Neural crest cell (in vitro differentiated cells): ENCODE results near the gene ASCC3. TPM values are rescaled to one million over a fixed set of nuclear protein-coding genes. Genes with fewer than 3 reads are reported as not detected.

ENCODE experiments used
- DNase-seq: peaks from one replicate; pipeline ENCODE4 v3.0.0; 2021; ENCODE audit warnings: low read depth, mixed read lengths, low spot score
- H3K27ac Mint-ChIP-seq: one replicate; pipeline ENCODE4 v1.8.0; 2021; ENCODE audit warnings: mild to moderate bottlenecking, mixed read lengths; ENCODE audit not compliant: unreplicated experiment
- H3K27me3 Mint-ChIP-seq: 2 replicates; pipeline ENCODE4 v1.8.0; 2021; ENCODE audit warnings: low read depth, mild to moderate bottlenecking, mixed read lengths
- H3K36me3 Mint-ChIP-seq: 2 replicates; pipeline ENCODE4 v1.8.0; 2021; ENCODE audit warnings: low read depth, mild to moderate bottlenecking, mixed read lengths
- H3K4me1 Mint-ChIP-seq: 2 replicates; pipeline ENCODE4 v1.8.0; 2021; ENCODE audit warnings: mixed read lengths
- H3K4me3 Mint-ChIP-seq: one replicate; pipeline ENCODE4 v1.8.0; 2021; ENCODE audit warnings: mild to moderate bottlenecking, mixed read lengths
- H3K9me3 Mint-ChIP-seq: 2 replicates; pipeline ENCODE4 v1.8.0; 2021; ENCODE audit warnings: mixed read lengths
- CTCF ChIP-seq: fragments of 200-600 bp; sonication (generic); conservative IDR thresholded peaks from 2 replicates; pipeline ENCODE4 v1.5.0; 2021; ENCODE audit warnings: antibody characterized with exemption, mild to moderate bottlenecking
- total RNA-seq: library from RNA; stranded (reverse); gene quantifications from 2 replicates; pipeline ENCODE4 v1.2.1, GENCODE V29; 2021

Gene ASCC3
- total RNA-seq, 1 donor from 2014 or later = 31.4 TPM

- Mint-ChIP-seq H3K9me3 (no peaks in the 10 kb centered on the region), H3K36me3 (no peaks in the 10 kb centered on the region), H3K27me3 (peaks cover 49% of the 10 kb centered on the region), H3K4me1 (peaks cover 11% of the 10 kb centered on the region), H3K27ac (no peak overlapping the region), H3K4me3 (peak overlapping the region; percentile 79)
- no peak for DNase-seq
- TF ChIP-seq CTCF = no peak
These were observed 416.8 kb downstream of the ASCC3 start for GRCh38 chr6:100464162-100464851.

- Mint-ChIP-seq H3K27ac (no peak overlapping the region), H3K36me3 (no peaks in the 10 kb centered on the region), H3K27me3 (peaks cover 43% of the 10 kb centered on the region), H3K4me1 (peaks cover 11% of the 10 kb centered on the region), H3K9me3 (no peaks in the 10 kb centered on the region), H3K4me3 (peak overlapping the region; percentile 25)
- no peak for DNase-seq
- TF ChIP-seq CTCF = no peak
These were observed 417.4 kb downstream of the ASCC3 start for GRCh38 chr6:100463630-100464161.

GRCh38 chr6:100462706-100463629 is 418.2 kb downstream of the ASCC3 start:
- Mint-ChIP-seq H3K4me1 (peaks cover 12% of the 10 kb centered on the region), H3K9me3 (no peaks in the 10 kb centered on the region), H3K36me3 (no peaks in the 10 kb centered on the region), H3K27ac (no peak overlapping the region), H3K27me3 (peaks cover 36% of the 10 kb centered on the region), H3K4me3 (peak overlapping the region; percentile 25)
- TF ChIP-seq CTCF = no peak
- no peak for DNase-seq

GRCh38 chr6:100461917-100462705 is 419.0 kb downstream of the ASCC3 start:
- DNase-seq = no peak
- no peaks in the 10 kb centered on the region for H3K9me3 Mint-ChIP-seq
- H3K36me3 Mint-ChIP-seq = no peaks in the 10 kb centered on the region
- H3K4me1 Mint-ChIP-seq = peaks cover 15% of the 10 kb centered on the region
- TF ChIP-seq CTCF = no peak
- peaks cover 27% of the 10 kb centered on the region for H3K27me3 Mint-ChIP-seq
- no peak overlapping the region for H3K27ac Mint-ChIP-seq
- peak overlapping the region; percentile 44 for H3K4me3 Mint-ChIP-seq

GRCh38 chr6:100461278-100461916 is 419.7 kb downstream of the ASCC3 start:
- Mint-ChIP-seq H3K27ac (no peak overlapping the region), H3K4me1 (peaks cover 13% of the 10 kb centered on the region), H3K9me3 (no peaks in the 10 kb centered on the region), H3K36me3 (no peaks in the 10 kb centered on the region), H3K27me3 (peaks cover 20% of the 10 kb centered on the region), H3K4me3 (peak overlapping the region; percentile 62)
- DNase-seq = no peak
- no peak for TF ChIP-seq CTCF
